Gastrocnemius medialis (tissue), 4 donors: ENCODE results near the gene NRL. TPM values are rescaled to one million over a fixed set of nuclear protein-coding genes. Genes with fewer than 3 reads are reported as not detected.
A peak's percentile ranks its signal among the peaks of the same experiment; 100 is the strongest.

ENCODE experiments used
- ATAC-seq, 2 donors: fragments of 150-250 bp; one replicate each; pipeline ENCODE4 v1.9.1; 2016
- DNase-seq, 2 donors: peaks; one replicate each; pipeline ENCODE4 v3.0.0-alpha.2; 2019
- H3K27ac ChIP-seq, 4 donors: fragments of 200-600 bp; sonication (generic); 1 replicate in 1 of 4; 2 replicates in 3 of 4; pipeline ENCODE4 v1.5.1; 2016 to 2018; ENCODE audit warnings: mild to moderate bottlenecking in 2 of 4, moderate library complexity in 1 of 4
- H3K27me3 ChIP-seq, 3 donors: fragments of 200-600 bp; sonication (generic) in 2 of 3; 1 replicate in 1 of 3; 2 replicates in 2 of 3; pipeline versions ENCODE4 v1.5.1 to v1.6.0; 2016 to 2019; ENCODE audit warnings: mild to moderate bottlenecking in 1 of 3, moderate library complexity in 1 of 3
- H3K36me3 ChIP-seq, 2 donors: fragments of 200-600 bp; sonication (generic) in 1 of 2; one replicate each; pipeline ENCODE4 v1.5.1; 2017 to 2018
- H3K4me1 ChIP-seq, 2 donors: fragments of 200-600 bp; sonication (generic) in 1 of 2; one replicate each; pipeline ENCODE4 v1.5.1; 2016 to 2017; ENCODE audit warnings: mild to moderate bottlenecking in 2 of 2
- H3K4me3 ChIP-seq, 4 donors: fragments of 200-600 bp; sonication (generic) in 3 of 4; 1 replicate in 1 of 4; 2 replicates in 3 of 4; pipeline ENCODE4 v1.5.1; 2016 to 2019; ENCODE audit warnings: mild to moderate bottlenecking in 2 of 4
- H3K9me3 ChIP-seq, 3 donors: fragments of 200-600 bp; sonication (generic) in 2 of 3; 1 replicate in 1 of 3; 2 replicates in 2 of 3; pipeline ENCODE4 v1.5.1; 2016 to 2019
- POLR2A ChIP-seq, 2 donors: fragments of 450-650 bp; IDR thresholded peaks; one replicate each; pipeline ENCODE4 v1.6.1; 2017; ENCODE audit warnings: antibody characterized with exemption in 2 of 2, mild to moderate bottlenecking in 2 of 2, moderate library complexity in 2 of 2
- in situ Hi-C, 4 donors: fragments of 200-750 bp; cut with MboI; loops; one replicate each; pipeline versions ENCODE4 v1.15.0 to v1.8.0; 2017; ENCODE audit warnings: low sequenced_read_pairs in 4 of 4
- intact Hi-C: fragments of 100-400 bp; cut with DNase I; formaldehyde crosslinking; loops from one replicate; pipeline ENCODE4 v1.15.1; 2023; ENCODE audit warnings: low total_unique reads
- total RNA-seq, 4 donors: library from RNA; depleted of rRNA; stranded (reverse); fragments of >200 nt; gene quantifications; one replicate each; pipeline versions ENCODE4 v1.1.0 to v1.2.3, GENCODE V29; 2016
- TF ChIP-seq, protein P1 (sequence below), 5 experiments: fragments of 450-650 bp in 3 of 5; fragments of 200-600 bp in 2 of 5; sonication (generic) in 2 of 5; IDR thresholded peaks in 4 of 5; conservative IDR thresholded peaks in 1 of 5; 1 replicate in 4 of 5; 2 replicates in 1 of 5; pipeline ENCODE4 v1.5.1; 2016 to 2019; ENCODE audit warnings: antibody characterized with exemption in 5 of 5, mild to moderate bottlenecking in 3 of 5, moderate library complexity in 3 of 5

Gene NRL
- total RNA-seq, 4 donors from 2014 or later = 0.82 to 4.5 (median 2.4) TPM

DNA sequence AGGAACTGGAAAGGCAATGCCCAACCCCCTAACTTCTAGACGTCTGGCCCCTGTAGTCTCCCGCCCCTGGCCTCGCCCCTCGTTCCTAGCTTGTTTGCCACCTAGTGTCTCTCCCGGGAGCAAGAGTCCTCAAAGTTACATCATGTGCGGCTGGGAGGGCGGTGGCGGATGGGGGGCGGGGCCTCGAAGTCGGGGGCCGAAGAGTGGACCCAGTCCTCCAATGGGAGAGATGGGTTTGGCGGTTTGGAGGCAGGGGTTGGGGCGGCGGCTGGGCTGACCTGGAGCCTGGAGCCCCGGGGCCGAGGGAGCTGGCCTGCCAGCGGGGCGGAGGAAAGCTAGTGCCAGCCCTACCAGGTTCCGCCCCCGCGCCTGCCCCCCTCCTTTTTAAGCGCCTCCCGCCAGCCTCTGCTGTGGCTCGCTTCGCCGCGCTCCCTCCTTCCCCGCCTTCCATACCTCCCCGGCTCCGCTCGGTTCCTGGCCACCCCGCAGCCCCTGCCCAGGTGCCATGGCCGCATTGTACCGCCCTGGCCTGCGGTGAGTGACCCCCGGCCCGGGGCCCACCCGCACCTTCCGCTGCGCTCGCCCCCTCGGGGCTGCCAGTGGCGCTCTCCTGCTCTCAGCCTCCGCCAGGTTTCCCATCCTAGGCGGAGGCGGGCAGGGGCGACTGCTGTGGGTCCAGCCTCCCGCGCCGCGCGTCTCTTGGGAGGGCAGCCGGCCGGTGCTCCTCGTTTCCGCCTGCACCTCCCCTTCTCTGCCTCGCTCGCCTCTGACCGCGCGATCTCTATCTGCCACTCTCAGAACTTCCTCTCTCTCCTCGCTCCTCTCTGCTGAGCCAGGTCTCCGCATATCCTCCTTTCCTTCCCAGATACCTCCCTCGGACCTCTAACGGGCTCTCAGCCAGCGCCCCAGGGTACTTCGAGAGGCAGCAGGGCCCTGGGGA, 20.6 kb downstream of the NRL start, which contains the start of gene PCK2:
Gene PCK2 (plus strand): TSS at position 411 of the 940 bp plus-strand sequence. CDS start 95 bp downstream, at position 506.
- Histone ChIP-seq H3K4me1 (peaks cover 10 to 14% of the 10 kb centered on the region in 2 donors), H3K36me3 (no peaks in the 10 kb centered on the region), H3K4me3 (peak within 1 kb of the TSS; percentile 75 to 97 (median 90)), H3K9me3 (no peaks in the 10 kb centered on the region), H3K27me3 (no peaks in the 10 kb centered on the region), H3K27ac (peak within 1 kb of the TSS; percentile 83 to 88 (median 88))
- ATAC-seq (peak; percentile 88 to 90), DNase-seq (peak; percentile 88 to 93)
- intact Hi-C loops = loop anchor here (2.0 kb wide), 2 partner anchors 21 to 67 kb away; partner anchors contain the start of genes DCAF11, IRF9 and NRL
- in situ Hi-C loops = loop anchor here in 1 of 4 donors (5.0 kb wide), 1 partner anchor 37 kb away; no protein-coding TSS in a partner anchor
- TF ChIP-seq, protein P1, sequence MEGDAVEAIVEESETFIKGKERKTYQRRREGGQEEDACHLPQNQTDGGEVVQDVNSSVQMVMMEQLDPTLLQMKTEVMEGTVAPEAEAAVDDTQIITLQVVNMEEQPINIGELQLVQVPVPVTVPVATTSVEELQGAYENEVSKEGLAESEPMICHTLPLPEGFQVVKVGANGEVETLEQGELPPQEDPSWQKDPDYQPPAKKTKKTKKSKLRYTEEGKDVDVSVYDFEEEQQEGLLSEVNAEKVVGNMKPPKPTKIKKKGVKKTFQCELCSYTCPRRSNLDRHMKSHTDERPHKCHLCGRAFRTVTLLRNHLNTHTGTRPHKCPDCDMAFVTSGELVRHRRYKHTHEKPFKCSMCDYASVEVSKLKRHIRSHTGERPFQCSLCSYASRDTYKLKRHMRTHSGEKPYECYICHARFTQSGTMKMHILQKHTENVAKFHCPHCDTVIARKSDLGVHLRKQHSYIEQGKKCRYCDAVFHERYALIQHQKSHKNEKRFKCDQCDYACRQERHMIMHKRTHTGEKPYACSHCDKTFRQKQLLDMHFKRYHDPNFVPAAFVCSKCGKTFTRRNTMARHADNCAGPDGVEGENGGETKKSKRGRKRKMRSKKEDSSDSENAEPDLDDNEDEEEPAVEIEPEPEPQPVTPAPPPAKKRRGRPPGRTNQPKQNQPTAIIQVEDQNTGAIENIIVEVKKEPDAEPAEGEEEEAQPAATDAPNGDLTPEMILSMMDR (IDR thresholded peaks at IDR 0.05 in 4 of 5, conservative IDR thresholded peaks at IDR 0.05 in 1 of 5) = peak in 1 of 5 experiments; percentile 16
- TF ChIP-seq POLR2A (IDR thresholded peaks at IDR 0.05) = peak; percentile 53

DNA sequence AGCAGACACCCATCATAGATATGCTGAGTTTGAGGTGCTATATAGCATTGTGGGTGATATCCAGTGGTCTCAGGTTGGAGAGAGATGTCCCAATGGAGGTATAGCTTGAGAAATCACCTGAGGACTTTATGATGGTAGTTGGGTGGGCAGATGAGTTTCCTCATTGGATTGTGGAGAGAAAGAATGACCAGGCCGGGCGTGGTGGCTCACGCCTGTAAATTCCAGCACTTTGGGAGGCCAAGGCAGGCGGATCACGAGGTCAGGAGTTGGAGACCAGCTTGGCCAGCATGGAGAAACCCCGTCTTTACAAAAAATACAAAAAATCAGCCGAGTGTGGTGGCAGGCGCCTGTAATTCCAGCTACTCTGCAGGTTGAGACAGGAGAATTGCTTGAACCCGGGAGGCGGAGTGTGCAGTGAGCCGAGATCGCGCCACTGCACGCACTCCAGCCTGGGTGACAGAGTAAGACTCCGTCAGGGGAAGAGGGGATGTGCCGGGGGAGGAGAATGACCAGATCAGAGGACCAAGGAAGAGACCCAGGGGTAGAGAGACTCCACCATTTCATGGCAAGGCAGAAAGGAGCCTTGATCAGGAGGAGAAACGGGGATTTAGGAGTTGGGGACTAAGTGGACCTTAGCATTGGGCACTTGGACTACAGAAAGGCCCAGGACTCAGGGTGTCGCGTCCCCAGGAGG, 21.4 kb downstream of the NRL start:
- peaks cover 10 to 14% of the 10 kb centered on the region in 2 donors for H3K4me1 ChIP-seq
- intact Hi-C loops (no loop called here), in situ Hi-C loops (loop anchor here in 1 of 4 donors (5.0 kb wide), 1 partner anchor 36 kb away; no protein-coding TSS in a partner anchor)
- ATAC-seq (no peak), DNase-seq (no peak)
- no peaks in the 10 kb centered on the region for H3K27me3 ChIP-seq
- peak overlapping the region; percentile 75 to 97 (median 90) for H3K4me3 ChIP-seq
- peak overlapping the region; percentile 83 to 88 (median 88) for H3K27ac ChIP-seq
- H3K9me3 ChIP-seq = no peaks in the 10 kb centered on the region
- no peaks in the 10 kb centered on the region for H3K36me3 ChIP-seq
- no peak for TF ChIP-seq POLR2A (IDR thresholded peaks at IDR 0.05)
- TF ChIP-seq, protein P1 (IDR thresholded peaks at IDR 0.05 in 4 of 5, conservative IDR thresholded peaks at IDR 0.05 in 1 of 5) = no peak

DNA sequence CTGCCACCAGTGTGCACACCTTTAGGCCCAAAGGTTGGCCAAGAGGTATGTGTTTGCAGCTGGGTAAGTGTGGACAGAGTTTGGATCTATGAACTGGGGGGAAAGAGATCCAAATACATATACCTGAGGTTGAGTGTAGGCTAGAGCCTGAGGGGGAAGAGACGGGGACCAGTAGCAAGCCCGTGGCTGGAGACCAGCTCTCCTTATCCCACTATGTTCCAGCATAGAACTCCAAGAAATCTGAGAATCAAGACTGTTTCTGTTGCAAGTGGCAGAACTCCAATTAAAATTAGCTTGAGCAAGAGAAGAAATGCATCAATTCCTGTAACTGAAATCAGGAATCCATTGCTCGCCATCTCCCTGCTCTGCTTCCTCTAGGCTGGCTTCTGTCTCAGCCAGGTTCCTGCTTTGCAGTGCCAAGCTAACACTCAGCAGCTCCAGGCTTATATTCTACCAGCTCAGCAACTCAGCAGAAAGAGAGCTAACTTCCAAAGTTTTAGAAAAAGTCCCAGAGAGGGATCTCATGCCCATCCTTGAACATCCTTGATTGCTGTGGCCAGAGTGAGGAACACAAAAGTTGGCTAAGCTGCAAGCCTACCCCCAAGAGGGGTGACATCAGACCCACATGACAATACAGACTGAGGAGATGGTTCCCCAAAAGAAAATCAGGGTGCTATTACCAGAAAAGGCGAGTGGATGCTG, 22.1 kb downstream of the NRL start:
- H3K27ac ChIP-seq = peak overlapping the region in 2 of 4 donors; percentile 83 to 88
- no peak for ATAC-seq
- in situ Hi-C loops = loop anchor here in 1 of 4 donors (5.0 kb wide), 1 partner anchor 35 kb away; no protein-coding TSS in a partner anchor
- peaks cover 10 to 14% of the 10 kb centered on the region in 2 donors for H3K4me1 ChIP-seq
- TF ChIP-seq, protein P1 (IDR thresholded peaks at IDR 0.05 in 4 of 5, conservative IDR thresholded peaks at IDR 0.05 in 1 of 5) = no peak
- TF ChIP-seq POLR2A (IDR thresholded peaks at IDR 0.05) = no peak
- DNase-seq = no peak
- H3K4me3 ChIP-seq = no peak overlapping the region
- no peaks in the 10 kb centered on the region for H3K9me3 ChIP-seq
- H3K27me3 ChIP-seq = no peaks in the 10 kb centered on the region
- intact Hi-C loops = no loop called here
- H3K36me3 ChIP-seq = no peaks in the 10 kb centered on the region

DNA sequence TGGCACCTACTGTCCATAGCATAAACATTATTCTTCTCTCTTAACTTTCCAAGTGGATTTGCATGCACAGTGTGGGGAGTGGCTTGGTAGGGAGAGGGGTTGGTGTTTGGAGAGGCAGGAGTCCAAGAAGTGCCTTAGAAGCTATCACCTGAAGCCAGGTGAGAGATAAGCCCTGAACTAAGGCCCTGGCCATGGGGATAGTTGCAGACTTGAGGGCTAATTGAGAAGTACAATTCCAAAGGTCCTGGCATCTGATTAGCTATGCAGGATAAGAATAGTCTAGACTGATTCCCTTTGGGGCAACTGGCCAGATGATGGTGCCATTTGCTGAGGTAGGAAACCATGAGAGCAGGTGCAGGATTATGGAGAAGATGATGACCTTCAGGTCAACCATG, 22.6 kb downstream of the NRL start:
- intact Hi-C loops = no loop called here
- Histone ChIP-seq H3K4me1 (peaks cover 10 to 14% of the 10 kb centered on the region in 2 donors), H3K9me3 (no peaks in the 10 kb centered on the region), H3K36me3 (no peaks in the 10 kb centered on the region), H3K4me3 (no peak overlapping the region), H3K27ac (no peak overlapping the region), H3K27me3 (no peaks in the 10 kb centered on the region)
- in situ Hi-C loops = loop anchor here in 1 of 4 donors (5.0 kb wide), 1 partner anchor 35 kb away; no protein-coding TSS in a partner anchor
- DNase-seq (no peak), ATAC-seq (no peak)
- TF ChIP-seq, protein P1 (IDR thresholded peaks at IDR 0.05 in 4 of 5, conservative IDR thresholded peaks at IDR 0.05 in 1 of 5) = no peak
- TF ChIP-seq POLR2A (IDR thresholded peaks at IDR 0.05) = no peak
